Fibroblast of mammary gland (primary cell): ENCODE measurements around the gene NCOA1.
A peak's percentile ranks its signal among the peaks of the same experiment; 100 is the strongest.

Experiments
- DNase-seq: peaks from one replicate; pipeline ENCODE4 v3.0.0-alpha.2; 2010; ENCODE audit warnings: low read depth
- H3K4me3 ChIP-seq: 2 replicates; pipeline ENCODE4 v1.5.1; 2011; ENCODE audit warnings: low read depth, mild to moderate bottlenecking, low read length, moderate library complexity; ENCODE audit not compliant: control insufficient read depth
- CTCF ChIP-seq: conservative IDR thresholded peaks from 2 replicates; pipeline ENCODE4 v1.5.1; 2011; ENCODE audit warnings: low read depth, low read length, inconsistent platforms; ENCODE audit not compliant: control insufficient read depth, insufficient read depth

NCOA1 gene

GRCh38 chr2:24454294-24454693 is 36.8 kb upstream of the NCOA1 start:
- H3K4me3 ChIP-seq: peak overlapping the region; percentile 26
- peak; percentile 64 for DNase-seq
- TF ChIP-seq CTCF: no peak

- peak; percentile 87 for DNase-seq
- no peak overlapping the region for H3K4me3 ChIP-seq
- no peak for TF ChIP-seq CTCF
Observed at GRCh38 chr2:24456599-24457556, 34.2 kb upstream of the NCOA1 start.

DNA sequence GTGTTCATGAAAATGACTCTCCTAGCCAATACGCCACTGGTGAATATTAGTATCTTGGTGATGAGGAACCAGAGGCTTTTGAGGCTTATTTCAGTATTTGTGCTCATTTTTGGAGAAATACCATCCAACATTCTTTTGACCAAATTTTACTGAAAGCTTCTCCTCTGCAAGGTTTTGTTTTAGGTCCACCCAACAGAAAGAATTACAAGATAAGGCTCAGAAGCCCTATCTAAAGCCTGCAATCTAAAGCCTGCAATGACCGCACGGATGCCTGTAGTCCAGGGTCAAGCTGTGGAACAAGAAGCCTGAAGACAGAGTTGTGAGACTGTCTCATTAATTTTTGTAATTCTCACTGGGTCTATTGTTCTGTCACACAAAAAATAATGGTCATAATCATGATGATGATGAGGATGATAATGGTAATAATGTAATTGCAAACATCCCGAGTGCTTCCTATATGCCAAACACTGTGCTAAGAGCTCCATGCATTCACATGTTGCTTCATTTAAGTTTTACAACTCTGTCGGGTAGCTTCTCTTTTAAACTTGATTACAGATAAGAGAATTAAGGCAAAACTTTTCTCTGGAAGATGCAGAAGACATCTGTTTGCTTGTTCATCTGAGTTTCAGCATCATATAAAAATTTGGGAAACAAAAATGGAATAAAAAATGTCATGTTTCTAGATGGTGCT is 33.2 kb upstream of the NCOA1 start:
- H3K4me3 ChIP-seq: no peak overlapping the region
- TF ChIP-seq CTCF: no peak
- DNase-seq: no peak

GRCh38 chr2:24459224-24460161 is 31.6 kb upstream of the NCOA1 start:
- DNase-seq: no peak
- H3K4me3 ChIP-seq: no peak overlapping the region
- no peak for TF ChIP-seq CTCF

DNA sequence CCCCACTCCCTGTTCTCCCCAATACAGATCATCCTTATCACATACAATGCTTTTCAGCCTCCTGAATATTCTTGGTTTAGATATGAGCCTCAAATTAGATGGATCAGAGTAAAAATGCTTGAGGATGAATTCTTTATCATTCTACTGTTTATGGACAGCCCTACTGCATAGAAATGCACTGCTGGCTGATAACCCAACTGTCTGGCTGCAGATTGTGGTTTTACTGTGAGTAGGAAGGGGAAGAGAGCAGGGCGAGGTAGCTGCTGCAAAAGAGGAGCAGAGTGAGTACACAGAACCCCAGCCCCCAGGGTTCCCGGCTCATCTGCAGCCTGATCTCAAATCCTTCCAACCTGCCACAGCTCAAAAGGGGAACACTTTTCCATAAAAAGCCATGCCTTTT is 29.4 kb upstream of the NCOA1 start:
- no peak for DNase-seq
- no peak for TF ChIP-seq CTCF
- no peak overlapping the region for H3K4me3 ChIP-seq

DNA sequence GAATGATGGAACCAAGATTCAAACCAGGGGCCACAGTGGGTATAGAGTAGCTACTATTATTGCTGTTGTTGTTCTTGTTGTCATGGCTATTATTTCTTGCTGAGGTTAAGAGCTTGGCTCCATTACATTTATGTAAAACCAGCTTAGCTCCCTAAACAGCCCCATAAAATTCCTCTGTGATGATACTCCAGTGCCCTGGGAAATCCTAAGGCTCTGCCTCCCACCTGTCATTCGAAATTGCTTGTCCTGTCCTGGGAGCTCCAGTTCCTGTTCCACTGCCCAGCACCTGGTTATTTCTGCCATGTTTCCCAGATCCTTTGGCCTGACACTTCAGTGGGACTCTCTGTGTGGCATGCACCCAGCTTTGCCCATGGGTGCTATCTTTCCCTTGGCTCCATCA is 27.8 kb upstream of the NCOA1 start:
- DNase-seq: no peak
- TF ChIP-seq CTCF: no peak
- no peak overlapping the region for H3K4me3 ChIP-seq
